WTC11 (cell line): ENCODE results near the gene TOX4.

ENCODE experiments used
- CREB1 ChIP-seq: sonication (generic); formaldehyde crosslinking; IDR thresholded peaks from 2 replicates; pipeline ENCODE4 v1.8.0; 2023; ENCODE audit warnings: mild to moderate bottlenecking, missing genetic modification reagents
- ESRRA ChIP-seq: sonication (generic); formaldehyde crosslinking; IDR thresholded peaks from 2 replicates; pipeline ENCODE4 v1.8.1; 2022; ENCODE audit warnings: mild to moderate bottlenecking, missing genetic modification reagents, borderline replicate concordance
- GABPB1 ChIP-seq: sonication (generic); formaldehyde crosslinking; IDR thresholded peaks from 2 replicates; pipeline ENCODE4 v1.8.1; 2023; ENCODE audit warnings: mild to moderate bottlenecking, missing genetic modification reagents
- SP1 ChIP-seq: sonication (generic); formaldehyde crosslinking; conservative IDR thresholded peaks from 2 replicates; pipeline ENCODE4 v1.8.1; 2022; ENCODE audit warnings: missing genetic modification reagents
- USF2 ChIP-seq: sonication (generic); formaldehyde crosslinking; IDR thresholded peaks from 2 replicates; pipeline ENCODE4 v1.8.1; 2023; ENCODE audit warnings: mild to moderate bottlenecking, missing genetic modification reagents, moderate library complexity
- ZBTB21 ChIP-seq: sonication (generic); formaldehyde crosslinking; IDR thresholded peaks from 2 replicates; pipeline ENCODE4 v1.8.1; 2023; ENCODE audit warnings: mild to moderate bottlenecking, missing genetic modification reagents, borderline replicate concordance
- ZNF425 ChIP-seq: fragments of 250-450 bp; sonication (Bioruptor Pico); conservative IDR thresholded peaks from 2 replicates; pipeline ENCODE4 v1.9.0; 2021; ENCODE audit warnings: mild to moderate bottlenecking
- TF ChIP-seq, protein P1 (sequence below): fragments of 200-600 bp; IDR thresholded peaks from 2 replicates; pipeline ENCODE4 v1.8.0; 2022; ENCODE audit warnings: antibody characterized with exemption
- TF ChIP-seq, protein P2 (sequence below): sonication (generic); formaldehyde crosslinking; IDR thresholded peaks from 2 replicates; pipeline ENCODE4 v1.8.0; 2022; ENCODE audit warnings: mild to moderate bottlenecking, missing genetic modification reagents
- TF ChIP-seq, protein P3 (sequence below): sonication (generic); formaldehyde crosslinking; IDR thresholded peaks from 2 replicates; pipeline ENCODE4 v1.8.1; 2022; ENCODE audit warnings: low read depth, mild to moderate bottlenecking, moderate library complexity, missing genetic modification reagents, borderline replicate concordance

- TF ChIP-seq ESRRA = no peak
- TF ChIP-seq, protein P1, sequence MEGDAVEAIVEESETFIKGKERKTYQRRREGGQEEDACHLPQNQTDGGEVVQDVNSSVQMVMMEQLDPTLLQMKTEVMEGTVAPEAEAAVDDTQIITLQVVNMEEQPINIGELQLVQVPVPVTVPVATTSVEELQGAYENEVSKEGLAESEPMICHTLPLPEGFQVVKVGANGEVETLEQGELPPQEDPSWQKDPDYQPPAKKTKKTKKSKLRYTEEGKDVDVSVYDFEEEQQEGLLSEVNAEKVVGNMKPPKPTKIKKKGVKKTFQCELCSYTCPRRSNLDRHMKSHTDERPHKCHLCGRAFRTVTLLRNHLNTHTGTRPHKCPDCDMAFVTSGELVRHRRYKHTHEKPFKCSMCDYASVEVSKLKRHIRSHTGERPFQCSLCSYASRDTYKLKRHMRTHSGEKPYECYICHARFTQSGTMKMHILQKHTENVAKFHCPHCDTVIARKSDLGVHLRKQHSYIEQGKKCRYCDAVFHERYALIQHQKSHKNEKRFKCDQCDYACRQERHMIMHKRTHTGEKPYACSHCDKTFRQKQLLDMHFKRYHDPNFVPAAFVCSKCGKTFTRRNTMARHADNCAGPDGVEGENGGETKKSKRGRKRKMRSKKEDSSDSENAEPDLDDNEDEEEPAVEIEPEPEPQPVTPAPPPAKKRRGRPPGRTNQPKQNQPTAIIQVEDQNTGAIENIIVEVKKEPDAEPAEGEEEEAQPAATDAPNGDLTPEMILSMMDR = no peak
- TF ChIP-seq GABPB1 (CRISPR knock-in tag) = no peak
- TF ChIP-seq ZBTB21 (CRISPR knock-in tag) = 0 out of 2 replicates have a peak, but pooled peaks have one; percentile 27
- TF ChIP-seq USF2 (CRISPR knock-in tag) = no peak
- TF ChIP-seq, protein P2, sequence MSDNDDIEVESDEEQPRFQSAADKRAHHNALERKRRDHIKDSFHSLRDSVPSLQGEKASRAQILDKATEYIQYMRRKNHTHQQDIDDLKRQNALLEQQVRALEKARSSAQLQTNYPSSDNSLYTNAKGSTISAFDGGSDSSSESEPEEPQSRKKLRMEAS (CRISPR knock-in tag) = no peak
- TF ChIP-seq, protein P3, sequence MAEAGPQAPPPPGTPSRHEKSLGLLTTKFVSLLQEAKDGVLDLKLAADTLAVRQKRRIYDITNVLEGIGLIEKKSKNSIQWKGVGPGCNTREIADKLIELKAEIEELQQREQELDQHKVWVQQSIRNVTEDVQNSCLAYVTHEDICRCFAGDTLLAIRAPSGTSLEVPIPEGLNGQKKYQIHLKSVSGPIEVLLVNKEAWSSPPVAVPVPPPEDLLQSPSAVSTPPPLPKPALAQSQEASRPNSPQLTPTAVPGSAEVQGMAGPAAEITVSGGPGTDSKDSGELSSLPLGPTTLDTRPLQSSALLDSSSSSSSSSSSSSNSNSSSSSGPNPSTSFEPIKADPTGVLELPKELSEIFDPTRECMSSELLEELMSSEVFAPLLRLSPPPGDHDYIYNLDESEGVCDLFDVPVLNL (CRISPR knock-in tag) = no peak
- no peak for TF ChIP-seq ZNF425 (CRISPR knock-in tag)
- no peak for TF ChIP-seq SP1 (CRISPR knock-in tag)
- no peak for TF ChIP-seq CREB1
These were observed 51.7 kb downstream of the TOX4 start for GRCh38 chr14:21528381-21529348.
